Measurements from ENCODE around the gene HOXA4. TPM values are rescaled to one million over a fixed set of nuclear protein-coding genes. Genes with fewer than 3 reads are reported as not detected.

The HOXA4 gene
- total RNA-seq, 1 experiment from 2014 or later = 4.8 TPM

DNA sequence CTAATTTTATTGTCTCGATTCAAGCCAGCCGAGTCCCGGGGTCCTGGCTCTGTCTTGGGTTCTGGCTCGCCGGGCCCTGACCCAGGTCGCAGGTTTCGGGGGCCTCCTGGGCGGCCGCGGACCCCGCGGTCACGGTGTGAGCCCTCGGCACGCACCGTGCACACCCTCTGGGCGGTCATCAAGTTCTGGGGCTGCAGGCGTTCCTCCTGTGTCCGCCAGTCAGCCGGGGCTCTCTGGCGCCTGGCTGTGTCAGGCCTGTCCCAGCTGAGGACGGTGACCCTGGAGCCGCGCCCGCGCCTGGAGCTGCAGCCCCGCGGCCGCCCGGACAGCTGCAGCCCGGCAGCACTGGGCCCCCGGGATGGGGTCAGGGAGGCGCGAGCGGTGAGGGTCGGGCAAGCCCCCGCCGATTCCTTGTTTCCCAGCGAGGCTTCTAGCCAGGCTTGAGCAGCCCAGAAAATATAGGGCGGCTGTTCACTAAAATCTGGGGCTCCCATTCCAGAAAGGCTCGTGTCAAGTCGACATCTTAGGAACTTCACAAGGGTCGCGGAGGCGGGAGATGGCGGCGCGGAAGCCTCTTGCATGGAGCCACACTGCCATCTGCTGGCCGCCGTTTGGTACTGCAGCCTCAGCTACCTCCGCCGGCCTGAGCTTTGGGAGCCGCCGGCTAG is 30.1 kb upstream of the HOXA4 start:
- BruUV-seq (replicated peaks) = no TSS peak
- H3K4me3 Mint-ChIP-seq (ENCODE audit: unreplicated experiment) = peak overlapping the region; percentile 77
- peak overlapping the region; percentile 73 for H3K4me3 ChIP-seq (ENCODE audit: low read depth, low read length)
- H3K27ac Mint-ChIP-seq (ENCODE audit: unreplicated experiment) = no peak overlapping the region
- ChIA-PET POLR2A (interaction anchor here (0.6 to 1.3 kb wide), 6 partner anchors 10 to 296 kb away, joined by 3 to 10 read pairs (median 4); partner anchors contain the start of gene HOXA4), CTCF (interaction anchor here (0.6 to 2.8 kb wide), 26 partner anchors 9 to 1497 kb away, joined by 3 to 51 read pairs (median 4); partner anchors contain the start of genes HOXA3 and SKAP2)
- peaks cover 7% of the 10 kb centered on the region for H3K4me1 ChIP-seq
- H3K27me3 ChIP-seq (replicated peaks; ENCODE audit: control insufficient read depth, insufficient read depth, low read length) = no peaks in the 10 kb centered on the region
- intact Hi-C loops (cut with micrococcal nuclease; ENCODE audit: unreplicated experiment) = loop anchor here (1.0 to 10.0 kb wide), 6 partner anchors 9 to 1266 kb away; partner anchors contain the start of genes CBX3, HNRNPA2B1 and SKAP2
- TF ChIP-seq, protein P1, sequence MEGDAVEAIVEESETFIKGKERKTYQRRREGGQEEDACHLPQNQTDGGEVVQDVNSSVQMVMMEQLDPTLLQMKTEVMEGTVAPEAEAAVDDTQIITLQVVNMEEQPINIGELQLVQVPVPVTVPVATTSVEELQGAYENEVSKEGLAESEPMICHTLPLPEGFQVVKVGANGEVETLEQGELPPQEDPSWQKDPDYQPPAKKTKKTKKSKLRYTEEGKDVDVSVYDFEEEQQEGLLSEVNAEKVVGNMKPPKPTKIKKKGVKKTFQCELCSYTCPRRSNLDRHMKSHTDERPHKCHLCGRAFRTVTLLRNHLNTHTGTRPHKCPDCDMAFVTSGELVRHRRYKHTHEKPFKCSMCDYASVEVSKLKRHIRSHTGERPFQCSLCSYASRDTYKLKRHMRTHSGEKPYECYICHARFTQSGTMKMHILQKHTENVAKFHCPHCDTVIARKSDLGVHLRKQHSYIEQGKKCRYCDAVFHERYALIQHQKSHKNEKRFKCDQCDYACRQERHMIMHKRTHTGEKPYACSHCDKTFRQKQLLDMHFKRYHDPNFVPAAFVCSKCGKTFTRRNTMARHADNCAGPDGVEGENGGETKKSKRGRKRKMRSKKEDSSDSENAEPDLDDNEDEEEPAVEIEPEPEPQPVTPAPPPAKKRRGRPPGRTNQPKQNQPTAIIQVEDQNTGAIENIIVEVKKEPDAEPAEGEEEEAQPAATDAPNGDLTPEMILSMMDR (IDR thresholded peaks at IDR 0.05; ENCODE audit: insufficient read depth in 1 of 2, low read depth in 1 of 2, low read length in 1 of 2, severe bottlenecking in 1 of 2, unreplicated experiment in 1 of 2) = peak; percentile 94 to 98
- peak; percentile 84 to 93 for DNase-seq
- no peaks in the 10 kb centered on the region for H3K9me3 Mint-ChIP-seq (ENCODE audit: unreplicated experiment)
- H3K27me3 Mint-ChIP-seq (ENCODE audit: insufficient read depth, unreplicated experiment) = no peaks in the 10 kb centered on the region
- H3K36me3 Mint-ChIP-seq (ENCODE audit: insufficient read depth, unreplicated experiment) = peaks cover 14% of the 10 kb centered on the region
- peaks cover 14% of the 10 kb centered on the region for H3K4me1 Mint-ChIP-seq (ENCODE audit: low read depth, unreplicated experiment)
- no peaks in the 10 kb centered on the region for H3K9me3 ChIP-seq
- no peaks in the 10 kb centered on the region for H3K36me3 ChIP-seq (ENCODE audit: control insufficient read depth, insufficient read depth, low read length)

- peaks cover 14% of the 10 kb centered on the region for H3K4me1 Mint-ChIP-seq (ENCODE audit: low read depth, unreplicated experiment)
- no peak overlapping the region for H3K27ac Mint-ChIP-seq (ENCODE audit: unreplicated experiment)
- H3K9me3 ChIP-seq = no peaks in the 10 kb centered on the region
- intact Hi-C loops (cut with micrococcal nuclease; ENCODE audit: unreplicated experiment) = loop anchor here (2.0 to 10.0 kb wide), 5 partner anchors 298 to 1265 kb away; partner anchors contain the start of genes CBX3, HNRNPA2B1 and SKAP2
- H3K4me1 ChIP-seq = peaks cover 7% of the 10 kb centered on the region
- ChIA-PET CTCF (interaction anchor here (0.6 to 2.8 kb wide), 13 partner anchors 8 to 791 kb away, joined by 3 to 51 read pairs (median 5); partner anchors contain the start of genes HOXA3 and SKAP2), POLR2A (interaction anchor here (0.7 to 1.3 kb wide), 3 partner anchors 9 to 38 kb away, joined by 3 to 5 read pairs (median 3); partner anchors contain the start of gene HOXA4)
- peak in 1 of 2 experiments; percentile 17 for DNase-seq
- no peaks in the 10 kb centered on the region for H3K27me3 Mint-ChIP-seq (ENCODE audit: insufficient read depth, unreplicated experiment)
- peak overlapping the region; percentile 77 for H3K4me3 Mint-ChIP-seq (ENCODE audit: unreplicated experiment)
- BruUV-seq (replicated peaks) = no TSS peak
- TF ChIP-seq, protein P1 (IDR thresholded peaks at IDR 0.05; ENCODE audit: insufficient read depth in 1 of 2, low read depth in 1 of 2, low read length in 1 of 2, severe bottlenecking in 1 of 2, unreplicated experiment in 1 of 2) = no peak
- H3K36me3 Mint-ChIP-seq (ENCODE audit: insufficient read depth, unreplicated experiment) = peaks cover 18% of the 10 kb centered on the region
- peak overlapping the region; percentile 73 for H3K4me3 ChIP-seq (ENCODE audit: low read depth, low read length)
- H3K27me3 ChIP-seq (replicated peaks; ENCODE audit: control insufficient read depth, insufficient read depth, low read length) = no peaks in the 10 kb centered on the region
- H3K36me3 ChIP-seq (ENCODE audit: control insufficient read depth, insufficient read depth, low read length) = no peaks in the 10 kb centered on the region
- H3K9me3 Mint-ChIP-seq (ENCODE audit: unreplicated experiment) = no peaks in the 10 kb centered on the region
These were observed 29.6 kb upstream of the HOXA4 start for GRCh38 chr7:27160145-27160545.

- DNase-seq = peak in 1 of 2 experiments; percentile 15
- Mint-ChIP-seq H3K4me3 (ENCODE audit: unreplicated experiment) (peak overlapping the region; percentile 69), H3K4me1 (ENCODE audit: low read depth, unreplicated experiment) (peaks cover 14% of the 10 kb centered on the region), H3K27me3 (ENCODE audit: insufficient read depth, unreplicated experiment) (no peaks in the 10 kb centered on the region), H3K27ac (ENCODE audit: unreplicated experiment) (no peak overlapping the region), H3K9me3 (ENCODE audit: unreplicated experiment) (no peaks in the 10 kb centered on the region), H3K36me3 (ENCODE audit: insufficient read depth, unreplicated experiment) (peaks cover 23% of the 10 kb centered on the region)
- TF ChIP-seq, protein P1 (IDR thresholded peaks at IDR 0.05; ENCODE audit: insufficient read depth in 1 of 2, low read depth in 1 of 2, low read length in 1 of 2, severe bottlenecking in 1 of 2, unreplicated experiment in 1 of 2) = no peak
- Histone ChIP-seq H3K27me3 (replicated peaks; ENCODE audit: control insufficient read depth, insufficient read depth, low read length) (no peaks in the 10 kb centered on the region), H3K4me1 (peaks cover 7% of the 10 kb centered on the region), H3K9me3 (no peaks in the 10 kb centered on the region), H3K4me3 (ENCODE audit: low read depth, low read length) (no peak overlapping the region), H3K36me3 (ENCODE audit: control insufficient read depth, insufficient read depth, low read length) (no peaks in the 10 kb centered on the region)
- BruUV-seq (replicated peaks) = no TSS peak
- ChIA-PET CTCF (interaction anchor here (0.7 kb wide), 1 partner anchor 308 kb away, joined by 3 read pairs; no protein-coding TSS in a partner anchor), POLR2A (no interaction called here)
- intact Hi-C loops (cut with micrococcal nuclease; ENCODE audit: unreplicated experiment) = loop anchor here (2.0 to 10.0 kb wide), 5 partner anchors 297 to 1265 kb away; partner anchors contain the start of genes CBX3, HNRNPA2B1 and SKAP2
These were observed 28.9 kb upstream of the HOXA4 start for GRCh38 chr7:27159266-27160144.

All from Caco-2 (cell line).